Right atrium auricular region (tissue), 2 donors: Measurements from ENCODE around the gene DAPK1. TPM values are rescaled to one million over a fixed set of nuclear protein-coding genes. Genes with fewer than 3 reads are reported as not detected.

ENCODE experiments used
- DNase-seq: peaks from one replicate; pipeline ENCODE4 v3.0.0-alpha.2; 2019; ENCODE audit warnings: low spot score
- H3K27ac ChIP-seq, 2 donors: fragments of 200-600 bp; sonication (generic); 1 replicate in 1 of 2; 2 replicates in 1 of 2; pipeline ENCODE4 v1.5.1; 2016 to 2019
- H3K27me3 ChIP-seq, 2 donors: fragments of 200-600 bp; sonication (generic); one replicate each; pipeline versions ENCODE4 v1.5.1 to v1.6.0; 2017 to 2019
- H3K36me3 ChIP-seq: fragments of 200-600 bp; sonication (generic); one replicate; pipeline ENCODE4 v1.5.1; 2016
- H3K4me1 ChIP-seq, 2 donors: fragments of 200-600 bp; sonication (generic); one replicate each; pipeline versions ENCODE4 v1.5.1 to v1.6.0; 2017 to 2019
- H3K4me3 ChIP-seq, 2 donors: fragments of 200-600 bp; sonication (generic); 1 replicate in 1 of 2; 2 replicates in 1 of 2; pipeline ENCODE4 v1.5.1; 2017 to 2019; ENCODE audit warnings: mild to moderate bottlenecking in 1 of 2, moderate library complexity in 1 of 2
- H3K9me3 ChIP-seq, 2 donors: fragments of 200-600 bp; sonication (generic); one replicate each; pipeline ENCODE4 v1.5.1; 2019
- CTCF ChIP-seq, 2 donors: fragments of 200-600 bp; sonication (generic); IDR thresholded peaks; one replicate each; pipeline ENCODE4 v1.5.1; 2019; ENCODE audit warnings: antibody characterized with exemption in 2 of 2
- total RNA-seq, 2 donors: library from RNA; depleted of rRNA; stranded (reverse); fragments of >200 nt; gene quantifications; one replicate each; pipeline ENCODE4 v1.1.0, GENCODE V29; 2016

The DAPK1 gene
- total RNA-seq, 2 donors from 2014 or later, result 10.1 to 23.0 TPM

GRCh38 chr9:87579781-87580541 is 82.3 kb downstream of the DAPK1 start:
- H3K27ac ChIP-seq, result no peak overlapping the region
- no peaks in the 10 kb centered on the region for H3K9me3 ChIP-seq
- H3K36me3 ChIP-seq, result no peaks in the 10 kb centered on the region
- DNase-seq, result no peak
- H3K27me3 ChIP-seq, result no peaks in the 10 kb centered on the region
- peaks cover 0 to 5% of the 10 kb centered on the region in 2 donors for H3K4me1 ChIP-seq
- TF ChIP-seq CTCF (IDR thresholded peaks at IDR 0.05), result no peak
- no peak overlapping the region for H3K4me3 ChIP-seq

GRCh38 chr9:87580941-87581438 is 83.3 kb downstream of the DAPK1 start:
- peaks cover 0 to 5% of the 10 kb centered on the region in 2 donors for H3K4me1 ChIP-seq

GRCh38 chr9:87581513-87581912 is 83.8 kb downstream of the DAPK1 start:
- Histone ChIP-seq H3K4me1 (peaks cover 0 to 5% of the 10 kb centered on the region in 2 donors), H3K27ac (peak overlapping the region in 1 of 2 donors; percentile 5), H3K36me3 (no peaks in the 10 kb centered on the region), H3K27me3 (no peaks in the 10 kb centered on the region), H3K9me3 (no peaks in the 10 kb centered on the region), H3K4me3 (no peak overlapping the region)
- DNase-seq, result no peak
- no peak for TF ChIP-seq CTCF (IDR thresholded peaks at IDR 0.05)

More at GRCh38 chr9:87580941-87581438, 83.3 kb downstream of the DAPK1 start:
- Histone ChIP-seq H3K9me3 (no peaks in the 10 kb centered on the region), H3K4me3 (no peak overlapping the region), H3K36me3 (no peaks in the 10 kb centered on the region), H3K27ac (peak overlapping the region in 1 of 2 donors; percentile 5), H3K27me3 (no peaks in the 10 kb centered on the region)
- DNase-seq, result no peak
- no peak for TF ChIP-seq CTCF (IDR thresholded peaks at IDR 0.05)

GRCh38 chr9:87581949-87582637 is 84.4 kb downstream of the DAPK1 start:
- Histone ChIP-seq H3K9me3 (no peaks in the 10 kb centered on the region), H3K36me3 (no peaks in the 10 kb centered on the region), H3K27me3 (no peaks in the 10 kb centered on the region), H3K27ac (peak overlapping the region in 1 of 2 donors; percentile 5), H3K4me1 (peaks cover 0 to 5% of the 10 kb centered on the region in 2 donors), H3K4me3 (no peak overlapping the region)
- no peak for DNase-seq
- TF ChIP-seq CTCF (IDR thresholded peaks at IDR 0.05), result no peak

GRCh38 chr9:87584326-87584725 is 86.7 kb downstream of the DAPK1 start:
- Histone ChIP-seq H3K36me3 (no peaks in the 10 kb centered on the region), H3K9me3 (no peaks in the 10 kb centered on the region), H3K27ac (no peak overlapping the region), H3K27me3 (no peaks in the 10 kb centered on the region), H3K4me1 (peaks cover 0 to 5% of the 10 kb centered on the region in 2 donors), H3K4me3 (no peak overlapping the region)
- DNase-seq, result no peak
- TF ChIP-seq CTCF (IDR thresholded peaks at IDR 0.05), result no peak
